Pancreas (tissue), 10 donors: ENCODE results near the gene CHST1. TPM values are rescaled to one million over a fixed set of nuclear protein-coding genes. Genes with fewer than 3 reads are reported as not detected.

Experiments used
- ATAC-seq, 4 donors: fragments of 200-7000 bp; cut with Tn5 transposase; one replicate each; pipeline versions ENCODE4 v1.8.0 to v1.9.1; 2020; ENCODE audit warnings: mild to moderate bottlenecking in 4 of 4, moderate library complexity in 4 of 4
- DNase-seq, 6 donors: peaks; one replicate each; pipeline ENCODE4 v3.0.0-alpha.2; 2020
- FAIRE-seq: peaks from 2 replicates; lab custom pipeline; 2012; peaks lifted over from hg19 to GRCh38; lab: Jason Lieb, UNC
- H3K27ac ChIP-seq, 4 donors: fragments of 200-600 bp; sonication (generic); 1 replicate in 3 of 4; 2 replicates in 1 of 4; pipeline versions ENCODE4 v1.5.0 to v1.8.0; 2020
- H3K27me3 ChIP-seq, 4 donors: fragments of 200-600 bp; one replicate each; pipeline ENCODE4 v1.8.0; 2021
- H3K36me3 ChIP-seq, 3 donors: fragments of 200-600 bp; sonication (generic) in 1 of 3; one replicate each; pipeline versions ENCODE4 v1.5.0 to v1.8.0; 2020 to 2021
- H3K4me1 ChIP-seq, 3 donors: fragments of 200-600 bp; one replicate each; pipeline ENCODE4 v1.8.0; 2021
- H3K4me3 ChIP-seq, 4 donors: fragments of 200-600 bp; sonication (generic) in 2 of 4; one replicate each; pipeline versions ENCODE4 v1.5.0 to v1.8.0; 2020 to 2021
- H3K9me3 ChIP-seq, 4 donors: fragments of 200-600 bp; one replicate each; pipeline ENCODE4 v1.8.0; 2021
- WGBS, 2 donors: extraction: QIAGEN DNeasy Blood & Tissue Kit; methylation state at CpG; one replicate each; pipeline ENCODE4 v1.1.7; 2013; 5-methylcytosine and 5-hydroxymethylcytosine counted together
- intact Hi-C, 3 donors: fragments of 100-400 bp; cut with DNase I; formaldehyde crosslinking; loops; one replicate each; pipeline versions ENCODE4 v1.11.1 to v1.14.2; 2022
- polyA plus RNA-seq, 2 donors: library from polyadenylated mRNA; stranded (reverse); fragments of 200-250 nt; gene quantifications; one replicate each; pipeline ENCODE4 v1.2.3, GENCODE V29; 2013
- total RNA-seq, 6 donors: library from RNA; stranded (reverse); fragmentation: NEBNext Ultra II Directional in 4 of 6; extraction: Animal tissue kit (Norgen Biotek cat#: 25700) in 4 of 6; gene quantifications; one replicate each; pipeline versions ENCODE4 v1.2.1 to v1.2.4, GENCODE V29; 2021 to 2023
- TF ChIP-seq, protein P1 (sequence below), 4 donors: fragments of 200-600 bp; sonication (generic) in 3 of 4; IDR thresholded peaks; one replicate each; pipeline versions ENCODE4 v1.5.0 to v1.8.0; 2021; ENCODE audit warnings: antibody characterized with exemption in 4 of 4
- donor health status: healthy with polysubstance abuse.
- donor health status: DM: no; HTN: no; CAD: no; lungs with moderate emphysema.
- donor health status: DM: no; HTN: no; CAD: no.
- donor health status: control.
- donor health status: control.
- donor health status: Bipolar disorder and iron deficiency.
- donor health status: DM: yes; HTN: yes; CAD: no.
- donor health status: DM: no; HTN: no; CAD: no.
- donor health status: DM: no; HTN: no; CAD: no.
- donor health status: DM: yes; HTN: yes; CAD: no.

CHST1 gene
- total and polyA plus RNA-seq, 8 donors, result 0.23 to 4.8 (median 0.65) TPM

- H3K4me3 ChIP-seq, result no peak overlapping the region
- no peaks in the 10 kb centered on the region for H3K4me1 ChIP-seq
- TF ChIP-seq, protein P1, sequence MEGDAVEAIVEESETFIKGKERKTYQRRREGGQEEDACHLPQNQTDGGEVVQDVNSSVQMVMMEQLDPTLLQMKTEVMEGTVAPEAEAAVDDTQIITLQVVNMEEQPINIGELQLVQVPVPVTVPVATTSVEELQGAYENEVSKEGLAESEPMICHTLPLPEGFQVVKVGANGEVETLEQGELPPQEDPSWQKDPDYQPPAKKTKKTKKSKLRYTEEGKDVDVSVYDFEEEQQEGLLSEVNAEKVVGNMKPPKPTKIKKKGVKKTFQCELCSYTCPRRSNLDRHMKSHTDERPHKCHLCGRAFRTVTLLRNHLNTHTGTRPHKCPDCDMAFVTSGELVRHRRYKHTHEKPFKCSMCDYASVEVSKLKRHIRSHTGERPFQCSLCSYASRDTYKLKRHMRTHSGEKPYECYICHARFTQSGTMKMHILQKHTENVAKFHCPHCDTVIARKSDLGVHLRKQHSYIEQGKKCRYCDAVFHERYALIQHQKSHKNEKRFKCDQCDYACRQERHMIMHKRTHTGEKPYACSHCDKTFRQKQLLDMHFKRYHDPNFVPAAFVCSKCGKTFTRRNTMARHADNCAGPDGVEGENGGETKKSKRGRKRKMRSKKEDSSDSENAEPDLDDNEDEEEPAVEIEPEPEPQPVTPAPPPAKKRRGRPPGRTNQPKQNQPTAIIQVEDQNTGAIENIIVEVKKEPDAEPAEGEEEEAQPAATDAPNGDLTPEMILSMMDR (IDR thresholded peaks at IDR 0.05), result no peak
- 87 to 91% methylated on average over 7 of the region's 7 CpGs for WGBS, 2 donors
- ATAC-seq (no peak), FAIRE-seq (no peak), DNase-seq (no peak)
- no peaks in the 10 kb centered on the region for H3K36me3 ChIP-seq
- H3K9me3 ChIP-seq, result no peaks in the 10 kb centered on the region
- H3K27ac ChIP-seq, result no peak overlapping the region
- intact Hi-C loops, result no loop called here
- no peaks in the 10 kb centered on the region for H3K27me3 ChIP-seq
Observed at GRCh38 chr11:45676522-45677095, 11.2 kb upstream of the CHST1 start.

- ATAC-seq, result no peak
- Histone ChIP-seq H3K4me1 (no peaks in the 10 kb centered on the region), H3K27ac (no peak overlapping the region), H3K9me3 (no peaks in the 10 kb centered on the region), H3K4me3 (no peak overlapping the region), H3K36me3 (no peaks in the 10 kb centered on the region), H3K27me3 (no peaks in the 10 kb centered on the region)
- no peak for FAIRE-seq
- intact Hi-C loops, result no loop called here
- TF ChIP-seq, protein P1 (IDR thresholded peaks at IDR 0.05), result no peak
- 80 to 84% methylated on average over 4 of the region's 4 CpGs for WGBS, 2 donors
- DNase-seq, result no peak
Observed at GRCh38 chr11:45675646-45676045, 10.2 kb upstream of the CHST1 start.

GRCh38 chr11:45674481-45675190 is 9.2 kb upstream of the CHST1 start:
- DNase-seq (no peak), ATAC-seq (no peak), FAIRE-seq (no peak)
- TF ChIP-seq, protein P1 (IDR thresholded peaks at IDR 0.05), result no peak
- no peaks in the 10 kb centered on the region for H3K9me3 ChIP-seq
- H3K4me3 ChIP-seq, result no peak overlapping the region
- 87 to 88% methylated on average over 9 of the region's 9 CpGs for WGBS, 2 donors
- H3K27me3 ChIP-seq, result no peaks in the 10 kb centered on the region
- H3K27ac ChIP-seq, result no peak overlapping the region
- H3K4me1 ChIP-seq, result no peaks in the 10 kb centered on the region
- intact Hi-C loops, result no loop called here
- no peaks in the 10 kb centered on the region for H3K36me3 ChIP-seq

- intact Hi-C loops, result no loop called here
- no peak for FAIRE-seq
- ATAC-seq, result no peak
- H3K27ac ChIP-seq, result no peak overlapping the region
- TF ChIP-seq, protein P1 (IDR thresholded peaks at IDR 0.05), result no peak
- H3K36me3 ChIP-seq, result no peaks in the 10 kb centered on the region
- no peak overlapping the region for H3K4me3 ChIP-seq
- WGBS, 2 donors, result 87 to 91% methylated on average over 4 of the region's 4 CpGs
- H3K27me3 ChIP-seq, result no peaks in the 10 kb centered on the region
- no peak for DNase-seq
- no peaks in the 10 kb centered on the region for H3K4me1 ChIP-seq
- no peaks in the 10 kb centered on the region for H3K9me3 ChIP-seq
Observed at GRCh38 chr11:45673441-45673840, 8.0 kb upstream of the CHST1 start.

- Histone ChIP-seq H3K27ac (no peak overlapping the region), H3K9me3 (no peaks in the 10 kb centered on the region), H3K27me3 (no peaks in the 10 kb centered on the region), H3K36me3 (no peaks in the 10 kb centered on the region), H3K4me1 (no peaks in the 10 kb centered on the region), H3K4me3 (no peak overlapping the region)
- intact Hi-C loops, result no loop called here
- TF ChIP-seq, protein P1 (IDR thresholded peaks at IDR 0.05), result no peak
- DNase-seq (no peak), FAIRE-seq (no peak), ATAC-seq (no peak)
- WGBS, 2 donors, result 52 to 69% methylated on average over 3 of the region's 3 CpGs
Observed at GRCh38 chr11:45672593-45672992, 7.2 kb upstream of the CHST1 start.
